IPS-18a (cell line): ENCODE data around the gene PRKCA.
"Not testable (repeated sequence)": the region's sequence is repeated elsewhere in the genome, so short reads cannot be mapped to it uniquely, and the experiment has no call there.

ENCODE experiments used
- H3K27ac ChIP-seq: one replicate; pipeline ENCODE4 v1.5.1; 2013; ENCODE audit warnings: low read length
- H3K27me3 ChIP-seq: one replicate; pipeline ENCODE4 v1.6.1; 2013; ENCODE audit warnings: mild to moderate bottlenecking, low read length; ENCODE audit not compliant: control insufficient read depth, insufficient read depth
- H3K36me3 ChIP-seq: one replicate; pipeline ENCODE4 v1.6.1; 2013; ENCODE audit warnings: low read depth, low read length; ENCODE audit not compliant: control insufficient read depth
- H3K4me1 ChIP-seq: one replicate; pipeline ENCODE4 v1.6.1; 2013; ENCODE audit warnings: low read depth, low read length; ENCODE audit not compliant: control insufficient read depth
- H3K4me3 ChIP-seq: one replicate; pipeline ENCODE4 v1.5.1; 2013; ENCODE audit warnings: low read length
- H3K9ac ChIP-seq: one replicate; pipeline ENCODE4 v1.6.1; 2013; ENCODE audit warnings: mild to moderate bottlenecking, low read length, moderate library complexity
- H3K9me3 ChIP-seq: one replicate; pipeline ENCODE4 v1.6.1; 2013; ENCODE audit warnings: low read depth, low read length; ENCODE audit not compliant: control insufficient read depth

PRKCA gene

DNA sequence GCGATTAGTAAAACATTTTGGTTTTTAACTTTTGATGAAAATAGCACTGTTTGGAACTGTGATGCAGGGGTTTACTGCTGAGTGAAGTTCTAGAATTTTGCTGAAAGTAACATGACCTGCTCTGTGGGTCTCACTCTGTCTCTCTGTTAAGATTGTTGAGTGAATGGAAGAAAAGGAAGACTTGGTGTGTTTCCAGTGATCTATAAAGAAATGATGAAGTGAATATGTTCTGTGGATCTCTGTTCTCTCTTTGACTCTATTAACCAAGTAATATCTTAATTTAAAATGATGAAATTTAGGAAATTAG is 148.4 kb downstream of the PRKCA start:
- H3K9me3 ChIP-seq, result no peaks in the 10 kb centered on the region
- H3K9ac ChIP-seq, result no peak overlapping the region
- H3K4me3 ChIP-seq, result no peak overlapping the region
- H3K4me1 ChIP-seq, result peaks cover 27% of the 10 kb centered on the region
- H3K36me3 ChIP-seq, result no peaks in the 10 kb centered on the region
- H3K27me3 ChIP-seq, result no peaks in the 10 kb centered on the region
- no peak overlapping the region for H3K27ac ChIP-seq

DNA sequence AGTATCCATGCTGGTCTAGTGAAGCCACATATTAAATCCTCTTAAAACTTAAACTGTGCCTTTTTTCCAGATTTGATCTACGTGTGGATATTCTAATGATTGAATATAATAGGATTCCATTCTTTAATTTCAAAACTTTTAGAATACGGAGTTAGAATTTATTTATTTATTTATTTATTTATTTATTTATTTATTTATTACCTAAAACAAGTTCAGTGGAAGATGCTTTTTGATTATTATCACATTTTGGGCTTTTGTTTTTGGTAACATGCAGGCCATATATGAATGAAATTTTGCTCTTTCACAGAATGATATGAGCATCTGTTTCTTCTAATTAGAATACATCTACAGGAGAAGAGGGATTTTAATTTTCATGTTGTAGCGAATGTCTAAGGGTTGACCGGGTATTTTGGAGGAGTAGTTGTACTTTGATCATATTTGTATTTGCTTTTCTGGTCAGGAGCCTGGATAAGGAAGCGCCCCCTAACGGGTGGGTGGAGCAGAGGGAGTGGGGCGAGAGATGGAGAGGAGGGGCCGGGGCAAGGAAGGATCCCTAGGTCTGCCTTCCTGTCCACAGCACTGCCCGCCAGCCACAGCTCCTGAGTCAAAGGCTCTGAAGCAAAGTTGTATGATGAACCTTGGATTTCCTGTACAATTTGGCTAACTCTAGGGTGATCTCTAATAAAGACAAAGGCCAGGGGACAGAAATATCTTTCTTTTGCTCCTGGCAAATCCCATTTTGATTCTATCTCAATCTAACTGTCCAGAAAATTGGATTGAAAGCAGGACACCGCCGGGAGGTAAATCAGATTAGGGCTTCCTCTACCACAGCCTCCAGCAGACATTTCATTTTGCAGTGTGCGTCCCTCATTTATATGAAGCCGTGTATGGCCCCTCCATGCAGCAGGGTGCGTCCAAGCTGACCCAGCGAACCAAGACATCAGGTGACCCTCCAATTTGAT is 149.1 kb downstream of the PRKCA start:
- no peaks in the 10 kb centered on the region for H3K9me3 ChIP-seq

DNA sequence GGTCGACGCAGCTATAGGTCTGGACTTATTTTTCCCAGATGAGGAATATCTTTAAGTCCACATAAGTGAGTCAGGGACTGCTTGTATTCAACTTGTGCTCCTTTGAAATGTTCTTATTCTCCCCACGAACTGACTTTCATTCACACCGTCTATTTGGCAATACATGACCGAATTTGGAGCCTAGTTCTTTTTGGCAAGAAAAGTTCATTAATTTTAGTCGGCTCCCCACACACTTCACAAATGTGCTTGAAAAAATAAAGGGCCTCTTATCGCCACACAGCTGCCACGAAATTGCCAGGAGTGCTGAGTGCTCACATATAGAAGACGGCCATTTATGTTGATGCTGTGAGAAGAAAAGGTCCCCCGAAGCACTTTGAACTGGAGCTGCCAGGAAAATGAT is 152.6 kb downstream of the PRKCA start:
- no peak overlapping the region for H3K9ac ChIP-seq
- H3K4me1 ChIP-seq, result peaks cover 15% of the 10 kb centered on the region
- no peaks in the 10 kb centered on the region for H3K27me3 ChIP-seq
- no peak overlapping the region for H3K4me3 ChIP-seq
- no peak overlapping the region for H3K27ac ChIP-seq
- H3K9me3 ChIP-seq, result no peaks in the 10 kb centered on the region
- no peaks in the 10 kb centered on the region for H3K36me3 ChIP-seq

More for the DNA sequence above, 149.1 kb downstream of the PRKCA start:
- Histone ChIP-seq H3K27me3 (no peaks in the 10 kb centered on the region), H3K9ac (no peak overlapping the region), H3K4me3 (no peak overlapping the region), H3K4me1 (peaks cover 27% of the 10 kb centered on the region), H3K27ac (no peak overlapping the region), H3K36me3 (no peaks in the 10 kb centered on the region)

DNA sequence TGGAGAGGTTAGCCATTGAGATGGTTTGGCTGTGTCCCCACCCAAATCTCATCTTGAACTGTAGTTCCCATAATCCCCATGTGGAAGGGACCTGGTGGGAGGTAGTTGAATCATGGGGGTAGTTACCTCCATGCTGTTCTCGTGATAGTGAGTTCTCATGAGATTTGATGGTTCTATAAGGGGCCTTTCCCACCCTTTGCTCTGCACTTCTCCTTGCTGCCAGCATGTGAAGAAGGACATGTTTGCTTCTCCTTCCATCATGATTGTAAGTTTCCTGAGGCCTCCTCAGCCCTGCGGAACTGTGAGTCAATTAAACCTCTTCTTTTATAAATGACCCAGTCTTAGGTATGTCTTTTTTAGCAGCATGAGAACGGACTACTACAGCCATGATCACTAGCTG is 155.1 kb downstream of the PRKCA start:
- H3K4me1 ChIP-seq, H3K4me3 ChIP-seq, H3K27ac ChIP-seq, H3K36me3 ChIP-seq, H3K27me3 ChIP-seq, H3K9me3 ChIP-seq, H3K9ac ChIP-seq: not testable (repeated sequence)

DNA sequence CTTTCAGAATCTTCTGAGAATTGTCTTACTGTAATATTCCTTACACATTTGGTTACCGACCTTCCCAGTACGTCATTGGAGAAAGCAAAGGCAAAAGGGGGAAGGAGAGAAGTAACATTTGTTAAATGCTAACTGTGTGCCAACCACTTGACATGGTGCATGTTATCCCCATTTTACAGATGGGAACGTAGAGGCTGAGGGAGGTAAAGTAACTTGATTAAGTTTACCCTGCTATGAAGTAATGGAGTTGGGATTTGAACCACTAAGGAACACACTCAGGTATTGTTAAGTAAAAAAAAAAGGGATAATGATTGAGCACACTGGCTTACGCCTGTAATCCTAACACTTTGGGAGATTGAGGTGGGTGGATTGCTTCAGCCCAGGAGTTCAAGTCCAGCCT is 156.4 kb downstream of the PRKCA start:
- H3K27me3 ChIP-seq, result peaks cover 6% of the 10 kb centered on the region
- no peak overlapping the region for H3K4me3 ChIP-seq
- H3K27ac ChIP-seq, result no peak overlapping the region
- H3K4me1 ChIP-seq, result no peaks in the 10 kb centered on the region
- H3K9ac ChIP-seq, result no peak overlapping the region
- no peaks in the 10 kb centered on the region for H3K9me3 ChIP-seq
- no peaks in the 10 kb centered on the region for H3K36me3 ChIP-seq

DNA sequence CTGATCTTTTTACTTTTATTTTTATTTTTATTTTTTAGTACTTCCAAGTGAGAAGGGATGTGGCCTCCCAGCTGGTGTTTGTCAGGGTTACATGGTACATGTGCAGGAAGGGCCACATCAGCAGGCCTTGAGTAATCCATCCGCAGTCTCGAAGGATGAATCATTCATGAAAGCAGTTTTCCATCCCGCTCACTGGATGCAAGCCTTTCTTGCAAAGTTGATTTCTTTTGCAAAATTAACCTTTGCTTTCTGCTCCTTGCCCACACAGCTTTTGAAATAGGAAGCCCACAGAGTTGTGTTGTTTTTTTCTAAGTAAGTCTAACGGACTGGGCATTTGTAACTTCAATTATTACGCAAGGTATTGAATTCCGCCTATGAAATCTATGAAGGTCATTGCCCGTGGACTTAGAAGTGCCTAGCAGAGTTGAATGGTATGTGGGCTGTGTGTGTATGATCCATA is 157.4 kb downstream of the PRKCA start:
- no peaks in the 10 kb centered on the region for H3K9me3 ChIP-seq
- H3K4me1 ChIP-seq, result no peaks in the 10 kb centered on the region
- no peak overlapping the region for H3K9ac ChIP-seq
- peaks cover 6% of the 10 kb centered on the region for H3K27me3 ChIP-seq
- H3K27ac ChIP-seq, result no peak overlapping the region
- no peak overlapping the region for H3K4me3 ChIP-seq
- no peaks in the 10 kb centered on the region for H3K36me3 ChIP-seq

DNA sequence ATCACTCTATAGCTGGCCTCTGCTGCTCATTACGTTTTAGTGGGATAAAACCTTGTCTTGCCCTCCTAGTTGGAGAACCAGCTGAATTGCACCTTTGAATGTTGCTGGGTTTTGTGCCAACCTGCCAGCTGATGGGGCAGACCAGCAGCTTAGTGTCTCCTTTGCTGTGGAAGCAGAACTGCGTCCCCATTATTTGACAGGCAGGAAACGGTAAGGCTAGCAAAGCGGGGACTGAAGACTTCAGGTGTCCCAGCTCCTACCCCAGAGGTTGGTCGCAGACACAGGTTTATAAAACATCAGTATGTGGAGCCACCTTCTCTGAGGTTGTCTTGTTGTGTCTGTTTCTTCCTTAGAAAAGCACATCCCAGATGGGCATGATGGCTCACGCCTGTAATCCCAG is 158.1 kb downstream of the PRKCA start:
- Histone ChIP-seq H3K9ac (no peak overlapping the region), H3K4me1 (no peaks in the 10 kb centered on the region), H3K9me3 (no peaks in the 10 kb centered on the region), H3K36me3 (no peaks in the 10 kb centered on the region), H3K4me3 (no peak overlapping the region), H3K27ac (no peak overlapping the region), H3K27me3 (peaks cover 6% of the 10 kb centered on the region)

DNA sequence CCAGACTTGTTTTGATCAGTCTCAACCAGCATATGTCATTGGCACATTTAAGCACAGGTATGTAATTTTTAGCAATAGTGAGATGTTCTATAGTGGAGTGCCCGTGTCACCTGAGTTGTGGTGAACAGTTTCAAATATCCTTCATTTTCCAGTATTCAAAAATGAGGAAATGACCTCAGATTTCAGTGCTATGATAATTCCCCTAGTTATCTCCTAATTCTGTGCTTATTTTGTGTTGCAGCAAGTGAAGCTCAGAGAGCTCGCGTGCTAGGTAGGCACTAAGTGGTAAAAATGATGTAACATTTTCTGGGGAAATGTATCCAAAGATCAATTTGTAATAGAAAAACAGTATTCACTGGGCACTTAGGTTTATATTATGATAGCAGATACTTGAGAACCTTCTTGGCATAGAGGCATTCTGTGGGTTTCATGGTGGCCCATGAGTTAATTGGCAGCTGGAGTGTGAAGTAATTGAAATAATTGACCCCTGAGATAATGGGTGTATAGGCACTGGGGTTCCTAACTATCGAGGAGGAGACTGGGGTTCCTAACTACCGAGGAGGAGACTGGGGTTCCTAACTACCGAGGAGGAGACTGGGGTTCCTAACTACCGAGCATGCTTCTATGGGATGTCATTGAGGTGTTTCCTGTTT is 159.1 kb downstream of the PRKCA start:
- Histone ChIP-seq H3K9me3 (no peaks in the 10 kb centered on the region), H3K9ac (no peak overlapping the region), H3K4me3 (no peak overlapping the region), H3K4me1 (no peaks in the 10 kb centered on the region), H3K27me3 (peaks cover 6% of the 10 kb centered on the region), H3K36me3 (no peaks in the 10 kb centered on the region), H3K27ac (no peak overlapping the region)

DNA sequence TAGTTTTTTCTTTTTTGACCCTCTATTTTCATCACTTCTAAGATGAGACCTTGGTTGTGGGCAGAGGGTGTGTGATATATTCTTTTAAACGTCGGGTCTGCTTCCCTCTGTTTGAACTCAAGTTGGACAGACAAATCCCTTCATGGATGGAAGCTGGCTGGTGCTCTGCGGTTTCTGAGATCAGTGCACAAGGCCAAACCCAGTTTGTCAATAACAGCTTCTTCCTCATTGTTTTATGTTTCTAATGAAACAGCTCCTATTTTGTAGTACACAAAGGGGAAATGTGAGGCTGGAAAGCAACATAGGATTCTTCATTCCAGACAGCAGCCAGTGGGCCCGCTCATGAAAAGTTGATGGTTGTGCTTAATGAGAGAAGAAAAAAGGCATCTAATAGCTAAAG is 159.6 kb downstream of the PRKCA start:
- Histone ChIP-seq H3K27ac (no peak overlapping the region), H3K27me3 (peaks cover 6% of the 10 kb centered on the region), H3K36me3 (no peaks in the 10 kb centered on the region), H3K4me1 (peaks cover 2% of the 10 kb centered on the region), H3K9ac (no peak overlapping the region), H3K9me3 (no peaks in the 10 kb centered on the region), H3K4me3 (no peak overlapping the region)

DNA sequence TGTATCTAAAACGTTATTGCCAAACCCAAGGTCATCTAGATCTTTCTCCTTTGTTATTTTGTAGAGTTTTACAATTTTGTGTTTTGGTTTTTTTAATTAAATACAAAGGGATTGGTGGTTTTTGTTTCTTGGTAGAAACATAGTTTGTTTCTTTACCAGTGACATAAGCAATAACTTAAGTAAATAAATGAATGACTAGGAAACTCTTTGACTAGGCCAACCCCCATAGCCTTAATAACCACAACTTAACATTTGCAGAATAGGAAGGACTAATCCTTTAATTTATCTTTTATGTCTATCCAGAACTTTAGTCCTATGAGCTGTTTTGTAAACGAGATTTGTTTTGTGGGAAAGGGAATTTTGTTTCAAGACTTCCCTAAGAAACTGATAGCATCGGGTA is 162.5 kb downstream of the PRKCA start:
- Histone ChIP-seq H3K4me1 (peaks cover 16% of the 10 kb centered on the region), H3K27me3 (peaks cover 6% of the 10 kb centered on the region), H3K36me3 (no peaks in the 10 kb centered on the region), H3K9me3 (no peaks in the 10 kb centered on the region), H3K4me3 (no peak overlapping the region), H3K9ac (no peak overlapping the region), H3K27ac (no peak overlapping the region)

DNA sequence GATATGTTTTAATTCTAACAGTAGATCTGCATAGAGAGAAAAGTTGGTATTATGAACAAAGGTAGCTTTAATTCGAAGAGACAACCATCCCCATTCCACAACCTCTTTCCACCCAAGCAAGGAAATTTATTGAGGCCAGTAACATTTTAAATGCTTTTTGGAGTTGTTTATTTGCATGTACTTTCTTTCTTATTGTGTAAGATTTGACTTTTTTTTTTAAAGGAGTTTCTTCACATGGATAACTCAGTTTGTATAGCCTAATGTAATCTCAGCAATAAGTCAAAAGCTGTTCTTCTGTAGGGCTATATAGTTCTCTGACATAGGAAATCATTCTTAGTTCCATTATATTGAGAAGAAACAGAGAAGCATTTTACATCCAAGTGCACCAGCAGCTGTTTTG is 163.3 kb downstream of the PRKCA start:
- no peak overlapping the region for H3K9ac ChIP-seq
- no peak overlapping the region for H3K4me3 ChIP-seq
- H3K27me3 ChIP-seq, result peaks cover 2% of the 10 kb centered on the region
- H3K36me3 ChIP-seq, result no peaks in the 10 kb centered on the region
- peaks cover 16% of the 10 kb centered on the region for H3K4me1 ChIP-seq
- no peaks in the 10 kb centered on the region for H3K9me3 ChIP-seq
- H3K27ac ChIP-seq, result no peak overlapping the region
